Panc1 (cell line): ENCODE measurements around the gene SNHG17. TPM values are rescaled to one million over a fixed set of nuclear protein-coding genes. Genes with fewer than 3 reads are reported as not detected.
"Not testable (repeated sequence)": the region's sequence is repeated elsewhere in the genome, so short reads cannot be mapped to it uniquely, and the experiment has no call there.

ENCODE experiments used
- ATAC-seq: fragments of 200-7000 bp; cut with Tn5 transposase; 2 replicates; pipeline ENCODE4 v1.9.1; 2020; ENCODE audit warnings: mild to moderate bottlenecking, moderate library complexity
- BruUV-seq: library from RNA; stranded (reverse); fragments of 400-500 nt; replicated peaks from 2 replicates; lab custom pipeline; 2021; lab: Mats Ljungman, UMichigan
- CTCF ChIA-PET: fragments of 300-600 bp; sonication (Branson Sonifier 250); formaldehyde crosslinking; loops from one replicate; lab custom pipeline; 2022; ENCODE audit warnings: antibody characterized with exemption; lab: Charles Lee
- POLR2A ChIA-PET: fragments of 300-600 bp; sonication (Branson Sonifier 250); formaldehyde crosslinking; loops from one replicate; lab custom pipeline; 2022; ENCODE audit warnings: antibody characterized with exemption; lab: Charles Lee
- DNase-seq: peaks from one replicate; pipeline ENCODE4 v3.0.0-alpha.2; 2010; ENCODE audit warnings: low read depth, low spot score
- H3K27ac ChIP-seq: 2 replicates; pipeline ENCODE4 v1.5.1; 2011; ENCODE audit warnings: mild to moderate bottlenecking, low read length, inconsistent platforms
- H3K27me3 ChIP-seq: fragments of 200-500 bp; sonication (Bioruptor generic); 2 replicates; pipeline ENCODE4 v1.6.0; 2014; ENCODE audit warnings: low read length, inconsistent platforms; ENCODE audit not compliant: control insufficient read depth, insufficient read depth
- H3K36me3 ChIP-seq: fragments of 200-500 bp; sonication (Bioruptor generic); 2 replicates; pipeline ENCODE4 v1.5.1; 2014; ENCODE audit warnings: inconsistent platforms, mild to moderate bottlenecking, low read length, moderate library complexity; ENCODE audit not compliant: control insufficient read depth, insufficient read depth
- H3K4me1 ChIP-seq: 2 replicates; pipeline ENCODE4 v1.5.1; 2011; ENCODE audit warnings: inconsistent platforms, mild to moderate bottlenecking, low read length, moderate library complexity; ENCODE audit not compliant: control insufficient read depth, insufficient read depth
- H3K4me3 ChIP-seq, 2 experiments: 2 replicates each; pipeline ENCODE4 v1.5.1; 2011 to 2012; ENCODE audit warnings: low read depth in 2 of 2, low read length in 2 of 2, mild to moderate bottlenecking in 2 of 2, inconsistent platforms in 1 of 2, moderate library complexity in 1 of 2
- H3K9me3 ChIP-seq: fragments of 200-500 bp; sonication (Bioruptor generic); 2 replicates; pipeline ENCODE4 v1.5.1; 2014; ENCODE audit warnings: low read depth, mild to moderate bottlenecking, inconsistent platforms, low read length, moderate library complexity; ENCODE audit not compliant: control insufficient read depth, insufficient read depth
- POLR2AphosphoS5 ChIP-seq: IDR thresholded peaks from 2 replicates; pipeline ENCODE4 v1.6.1; 2012; ENCODE audit warnings: mild to moderate bottlenecking, low read depth, low read length, moderate library complexity
- SIN3A ChIP-seq: IDR thresholded peaks from 2 replicates; pipeline ENCODE4 v1.6.1; 2012; ENCODE audit warnings: low read depth, mild to moderate bottlenecking, low read length, moderate library complexity, borderline replicate concordance; ENCODE audit not compliant: insufficient read depth
- TCF7L2 ChIP-seq: IDR thresholded peaks from 2 replicates; pipeline ENCODE4 v1.6.1; 2011; ENCODE audit warnings: mild to moderate bottlenecking, low read depth, low read length, inconsistent platforms
- in situ Hi-C: cut with HindIII; loops from 2 replicates; pipeline ENCODE4 v1.10.0; 2016; ENCODE audit warnings: low sequenced_read_pairs, low pct_unique_long_range_greater_than_20kb
- intact Hi-C: fragments of 100-400 bp; cut with micrococcal nuclease; formaldehyde crosslinking; loops from one replicate; pipeline ENCODE4 v1.10.0; 2022; ENCODE audit not compliant: unreplicated experiment
- total RNA-seq: library from RNA; stranded (reverse); gene quantifications from one replicate; pipeline ENCODE4 v1.2.1, GENCODE V29; 2021; ENCODE audit not compliant: unreplicated experiment
- TF ChIP-seq, protein P1 (sequence below), 2 experiments: IDR thresholded peaks; 2 replicates each; pipeline ENCODE4 v1.6.1; 2011 to 2012; ENCODE audit warnings: low read depth in 2 of 2, control low read depth in 1 of 2, low read length in 1 of 2, mild to moderate bottlenecking in 1 of 2, moderate library complexity in 1 of 2; ENCODE audit not compliant: insufficient read depth in 1 of 2
- TF ChIP-seq, protein P2 (sequence below): fragments of 450-650 bp; IDR thresholded peaks from 2 replicates; pipeline ENCODE4 v1.5.1; 2017; ENCODE audit warnings: mild to moderate bottlenecking

The SNHG17 gene
- total RNA-seq, 1 experiment from 2014 or later = 60.1 TPM

DNA sequence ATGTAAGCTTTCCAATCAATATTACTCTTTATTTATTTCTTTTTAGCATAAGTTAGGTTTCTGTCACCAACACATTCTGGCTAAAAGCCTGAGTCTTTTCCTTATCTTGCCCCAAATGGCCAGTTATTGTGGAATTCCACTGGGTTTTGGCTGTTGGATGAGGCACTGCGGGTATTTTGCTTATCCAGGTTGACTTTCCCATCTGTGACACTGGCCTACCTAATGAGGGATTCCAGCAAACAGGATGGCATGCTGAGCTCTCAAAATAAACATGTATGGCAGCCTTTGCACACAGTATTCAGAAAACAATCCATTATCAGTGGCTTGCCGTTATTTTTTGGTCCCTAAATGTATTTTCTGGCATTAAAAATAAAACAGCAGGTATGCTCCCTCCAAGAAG lies 31.0 kb upstream of the SNHG17 start:
- DNase-seq (no peak), ATAC-seq (no peak)
- no peaks in the 10 kb centered on the region for H3K9me3 ChIP-seq
- H3K27me3 ChIP-seq = no peaks in the 10 kb centered on the region
- in situ Hi-C loops (no loop called here), intact Hi-C loops (no loop called here)
- no TSS peak for BruUV-seq
- TF ChIP-seq TCF7L2 (no peak), SIN3A (no peak), POLR2AphosphoS5 (no peak)
- TF ChIP-seq, protein P1, sequence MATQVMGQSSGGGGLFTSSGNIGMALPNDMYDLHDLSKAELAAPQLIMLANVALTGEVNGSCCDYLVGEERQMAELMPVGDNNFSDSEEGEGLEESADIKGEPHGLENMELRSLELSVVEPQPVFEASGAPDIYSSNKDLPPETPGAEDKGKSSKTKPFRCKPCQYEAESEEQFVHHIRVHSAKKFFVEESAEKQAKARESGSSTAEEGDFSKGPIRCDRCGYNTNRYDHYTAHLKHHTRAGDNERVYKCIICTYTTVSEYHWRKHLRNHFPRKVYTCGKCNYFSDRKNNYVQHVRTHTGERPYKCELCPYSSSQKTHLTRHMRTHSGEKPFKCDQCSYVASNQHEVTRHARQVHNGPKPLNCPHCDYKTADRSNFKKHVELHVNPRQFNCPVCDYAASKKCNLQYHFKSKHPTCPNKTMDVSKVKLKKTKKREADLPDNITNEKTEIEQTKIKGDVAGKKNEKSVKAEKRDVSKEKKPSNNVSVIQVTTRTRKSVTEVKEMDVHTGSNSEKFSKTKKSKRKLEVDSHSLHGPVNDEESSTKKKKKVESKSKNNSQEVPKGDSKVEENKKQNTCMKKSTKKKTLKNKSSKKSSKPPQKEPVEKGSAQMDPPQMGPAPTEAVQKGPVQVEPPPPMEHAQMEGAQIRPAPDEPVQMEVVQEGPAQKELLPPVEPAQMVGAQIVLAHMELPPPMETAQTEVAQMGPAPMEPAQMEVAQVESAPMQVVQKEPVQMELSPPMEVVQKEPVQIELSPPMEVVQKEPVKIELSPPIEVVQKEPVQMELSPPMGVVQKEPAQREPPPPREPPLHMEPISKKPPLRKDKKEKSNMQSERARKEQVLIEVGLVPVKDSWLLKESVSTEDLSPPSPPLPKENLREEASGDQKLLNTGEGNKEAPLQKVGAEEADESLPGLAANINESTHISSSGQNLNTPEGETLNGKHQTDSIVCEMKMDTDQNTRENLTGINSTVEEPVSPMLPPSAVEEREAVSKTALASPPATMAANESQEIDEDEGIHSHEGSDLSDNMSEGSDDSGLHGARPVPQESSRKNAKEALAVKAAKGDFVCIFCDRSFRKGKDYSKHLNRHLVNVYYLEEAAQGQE (IDR thresholded peaks at IDR 0.05; ENCODE audit: insufficient read depth in 1 of 2, low read depth in 2 of 2, low read length in 1 of 2) = no peak
- TF ChIP-seq, protein P2, sequence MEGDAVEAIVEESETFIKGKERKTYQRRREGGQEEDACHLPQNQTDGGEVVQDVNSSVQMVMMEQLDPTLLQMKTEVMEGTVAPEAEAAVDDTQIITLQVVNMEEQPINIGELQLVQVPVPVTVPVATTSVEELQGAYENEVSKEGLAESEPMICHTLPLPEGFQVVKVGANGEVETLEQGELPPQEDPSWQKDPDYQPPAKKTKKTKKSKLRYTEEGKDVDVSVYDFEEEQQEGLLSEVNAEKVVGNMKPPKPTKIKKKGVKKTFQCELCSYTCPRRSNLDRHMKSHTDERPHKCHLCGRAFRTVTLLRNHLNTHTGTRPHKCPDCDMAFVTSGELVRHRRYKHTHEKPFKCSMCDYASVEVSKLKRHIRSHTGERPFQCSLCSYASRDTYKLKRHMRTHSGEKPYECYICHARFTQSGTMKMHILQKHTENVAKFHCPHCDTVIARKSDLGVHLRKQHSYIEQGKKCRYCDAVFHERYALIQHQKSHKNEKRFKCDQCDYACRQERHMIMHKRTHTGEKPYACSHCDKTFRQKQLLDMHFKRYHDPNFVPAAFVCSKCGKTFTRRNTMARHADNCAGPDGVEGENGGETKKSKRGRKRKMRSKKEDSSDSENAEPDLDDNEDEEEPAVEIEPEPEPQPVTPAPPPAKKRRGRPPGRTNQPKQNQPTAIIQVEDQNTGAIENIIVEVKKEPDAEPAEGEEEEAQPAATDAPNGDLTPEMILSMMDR = no peak
- H3K36me3 ChIP-seq = no peaks in the 10 kb centered on the region; the same call in 1 of the 2 replicates
- H3K27ac ChIP-seq = no peak overlapping the region
- CTCF ChIA-PET = no interaction called here
- POLR2A ChIA-PET = no interaction called here
- no peaks in the 10 kb centered on the region for H3K4me1 ChIP-seq
- H3K4me3 ChIP-seq = no peak overlapping the region

DNA sequence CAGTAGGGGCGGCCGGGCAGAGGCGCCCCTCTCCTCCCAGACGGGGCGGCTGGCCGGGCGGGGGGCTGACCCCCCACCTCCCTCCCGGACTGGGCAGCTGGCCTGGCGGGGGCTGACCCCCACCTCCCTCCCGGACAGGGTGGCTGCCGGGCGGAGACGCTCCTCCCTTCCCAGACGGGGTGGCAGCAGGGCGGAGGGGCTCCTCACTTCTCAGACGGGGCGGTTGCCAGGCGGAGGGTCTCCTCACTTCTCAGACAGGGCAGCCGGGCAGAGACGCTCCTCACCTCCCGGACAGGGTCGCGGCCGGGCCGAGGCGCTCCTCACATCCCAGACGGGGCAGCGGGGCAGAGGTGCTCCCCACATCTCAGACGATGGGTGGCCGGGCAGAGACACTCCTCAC lies 26.4 kb upstream of the SNHG17 start:
- DNase-seq, intact Hi-C loops, CTCF ChIA-PET, POLR2A ChIA-PET, in situ Hi-C loops, H3K27ac ChIP-seq, ATAC-seq, H3K36me3 ChIP-seq, BruUV-seq, H3K4me3 ChIP-seq, H3K9me3 ChIP-seq, H3K4me1 ChIP-seq, H3K27me3 ChIP-seq: not testable (repeated sequence)

DNA sequence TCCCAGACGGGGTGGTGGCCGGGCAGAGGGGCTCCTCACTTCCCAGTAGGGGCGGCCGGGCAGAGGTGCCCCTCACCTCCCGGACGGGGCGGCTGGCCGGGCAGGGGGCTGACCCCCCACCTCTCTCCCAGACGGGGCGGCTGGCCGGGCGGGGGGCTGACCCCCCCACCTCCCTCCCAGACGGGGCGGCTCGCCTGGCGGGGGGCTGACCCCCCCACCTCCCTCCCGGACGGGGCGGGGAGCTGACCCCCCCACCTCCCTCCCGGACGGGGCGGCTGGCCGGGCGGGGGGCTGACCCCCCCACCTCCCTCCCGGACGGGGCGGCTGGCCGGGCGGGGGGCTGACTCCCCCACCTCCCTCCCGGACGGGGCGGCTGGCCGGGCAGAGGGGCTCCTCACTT lies 26.0 kb upstream of the SNHG17 start:
- BruUV-seq, POLR2A ChIA-PET, H3K9me3 ChIP-seq, H3K27me3 ChIP-seq, H3K4me1 ChIP-seq, H3K27ac ChIP-seq, in situ Hi-C loops, CTCF ChIA-PET, intact Hi-C loops, DNase-seq, H3K4me3 ChIP-seq, ATAC-seq, H3K36me3 ChIP-seq: not testable (repeated sequence)

DNA sequence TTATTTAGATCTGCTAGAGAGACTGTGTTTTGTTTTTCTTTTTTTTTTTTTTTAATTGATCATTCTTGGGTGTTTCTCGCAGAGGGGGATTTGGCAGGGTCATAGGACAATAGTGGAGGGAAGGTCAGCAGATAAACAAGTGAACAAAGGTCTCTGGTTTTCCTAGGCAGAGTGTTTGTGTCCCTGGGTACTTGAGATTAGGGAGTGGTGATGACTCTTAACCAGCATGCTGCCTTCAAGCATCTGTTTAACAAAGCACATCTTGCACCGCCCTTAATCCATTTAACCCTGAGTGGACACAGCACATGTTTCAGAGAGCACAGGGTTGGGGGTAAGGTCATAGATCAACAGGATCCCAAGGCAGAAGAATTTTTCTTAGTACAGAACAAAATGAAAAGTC lies 25.5 kb upstream of the SNHG17 start:
- H3K36me3 ChIP-seq, POLR2A ChIA-PET, ATAC-seq, H3K27me3 ChIP-seq, intact Hi-C loops, CTCF ChIA-PET, DNase-seq, in situ Hi-C loops, H3K4me3 ChIP-seq, BruUV-seq, H3K27ac ChIP-seq, H3K9me3 ChIP-seq, H3K4me1 ChIP-seq: not testable (repeated sequence)
